Airway epithelial cell (primary cell): Measurements from ENCODE around the gene CLDN11. TPM values are rescaled to one million over a fixed set of nuclear protein-coding genes. Genes with fewer than 3 reads are reported as not detected.

Source experiments
- total RNA-seq: library from RNA; depleted of rRNA; stranded (reverse); fragments of >200 nt; gene quantifications from 2 replicates; pipeline ENCODE4 v1.2.3, GENCODE V29; 2015

Gene CLDN11
- total RNA-seq, result 2.8 and 3.0 TPM in 2 replicates

GRCh38 chr3:170418422-170419398, at the start of gene CLDN11:
Gene CLDN11 (plus strand): TSS chr3:170418868. CDS start chr3:170419067, 199 bp downstream.

Other genes starting within 250 kb of the CLDN11 start
- gene PHC3, start 237.1 kb upstream of the CLDN11 start, total RNA-seq, result 11.6 and 17.1 TPM in 2 replicates
- gene PRKCI, start 196.4 kb upstream of the CLDN11 start, total RNA-seq, result 32.7 and 46.7 TPM in 2 replicates
- 11.4 and 24.1 TPM in 2 replicates for gene SKIL, start 61.2 kb upstream of the CLDN11 start, total RNA-seq
- not detected in 2 replicates for gene SLC7A14, start 167.2 kb downstream of the CLDN11 start, total RNA-seq